ENCODE results near the gene PDE6A. TPM values are rescaled to one million over a fixed set of nuclear protein-coding genes. Genes with fewer than 3 reads are reported as not detected.

The PDE6A gene
- total and polyA plus RNA-seq, 9 of the 15 experiments (the other 6 are each of a cell fraction or from before 2014, with no cell fraction given): 0.01 to 0.04 (median 0.01) TPM; not detected in 6

DNA sequence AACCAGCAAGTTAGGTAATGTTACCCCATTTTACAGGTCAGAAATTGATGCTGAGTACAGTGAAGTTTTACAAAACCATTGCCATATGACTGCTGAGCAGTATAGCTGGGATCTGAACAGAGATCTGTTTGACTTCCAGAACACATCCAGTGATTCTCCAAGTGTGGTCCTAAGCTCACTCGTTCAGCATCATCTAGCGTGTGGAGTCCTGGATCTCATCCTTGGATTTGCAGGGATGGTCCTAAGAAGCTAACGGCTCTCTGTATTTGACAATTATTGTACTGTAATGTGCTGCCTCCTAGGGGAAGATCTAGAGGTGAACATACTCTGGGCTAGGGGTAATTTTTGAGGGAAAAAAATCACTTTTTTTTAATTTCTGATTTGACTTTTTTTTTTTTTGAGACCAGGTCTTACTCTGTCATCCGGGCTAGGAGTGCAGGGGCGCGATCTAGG is 17.4 kb upstream of the PDE6A start (continued):
- TF ChIP-seq, protein P1, sequence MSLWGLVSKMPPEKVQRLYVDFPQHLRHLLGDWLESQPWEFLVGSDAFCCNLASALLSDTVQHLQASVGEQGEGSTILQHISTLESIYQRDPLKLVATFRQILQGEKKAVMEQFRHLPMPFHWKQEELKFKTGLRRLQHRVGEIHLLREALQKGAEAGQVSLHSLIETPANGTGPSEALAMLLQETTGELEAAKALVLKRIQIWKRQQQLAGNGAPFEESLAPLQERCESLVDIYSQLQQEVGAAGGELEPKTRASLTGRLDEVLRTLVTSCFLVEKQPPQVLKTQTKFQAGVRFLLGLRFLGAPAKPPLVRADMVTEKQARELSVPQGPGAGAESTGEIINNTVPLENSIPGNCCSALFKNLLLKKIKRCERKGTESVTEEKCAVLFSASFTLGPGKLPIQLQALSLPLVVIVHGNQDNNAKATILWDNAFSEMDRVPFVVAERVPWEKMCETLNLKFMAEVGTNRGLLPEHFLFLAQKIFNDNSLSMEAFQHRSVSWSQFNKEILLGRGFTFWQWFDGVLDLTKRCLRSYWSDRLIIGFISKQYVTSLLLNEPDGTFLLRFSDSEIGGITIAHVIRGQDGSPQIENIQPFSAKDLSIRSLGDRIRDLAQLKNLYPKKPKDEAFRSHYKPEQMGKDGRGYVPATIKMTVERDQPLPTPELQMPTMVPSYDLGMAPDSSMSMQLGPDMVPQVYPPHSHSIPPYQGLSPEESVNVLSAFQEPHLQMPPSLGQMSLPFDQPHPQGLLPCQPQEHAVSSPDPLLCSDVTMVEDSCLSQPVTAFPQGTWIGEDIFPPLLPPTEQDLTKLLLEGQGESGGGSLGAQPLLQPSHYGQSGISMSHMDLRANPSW (CRISPR knock-in tag; IDR thresholded peaks at IDR 0.05): no peak
- TF ChIP-seq ZNF121 (CRISPR knock-in tag; conservative IDR thresholded peaks at IDR 0.05) (no peak), RAD21 (CRISPR knock-in tag; conservative IDR thresholded peaks at IDR 0.05 in 1 of 2, IDR thresholded peaks at IDR 0.05 in 1 of 2) (peak; percentile 70 to 79), PTTG1 (tag; IDR thresholded peaks at IDR 0.05; ENCODE audit: low read depth) (no peak), ZNF408 (CRISPR knock-in tag; IDR thresholded peaks at IDR 0.05; ENCODE audit: low read depth) (no peak), SMC3 (conservative IDR thresholded peaks at IDR 0.05; ENCODE audit: insufficient read depth, low read depth, low read length) (peak; percentile 45; the same call in 1 of the 2 replicates), RBM14 (IDR thresholded peaks at IDR 0.05; ENCODE audit: borderline replicate concordance, insufficient read depth, low read depth, low read length) (no peak), TEAD4 (IDR thresholded peaks at IDR 0.05; ENCODE audit: low read length) (no peak), TEAD4 (CRISPR knock-in tag; IDR thresholded peaks at IDR 0.05; ENCODE audit: borderline replicate concordance) (no peak), ARID2 (IDR thresholded peaks at IDR 0.05) (peak; percentile 38; the same call in 1 of the 2 replicates)
- TF ChIP-seq, protein P2, sequence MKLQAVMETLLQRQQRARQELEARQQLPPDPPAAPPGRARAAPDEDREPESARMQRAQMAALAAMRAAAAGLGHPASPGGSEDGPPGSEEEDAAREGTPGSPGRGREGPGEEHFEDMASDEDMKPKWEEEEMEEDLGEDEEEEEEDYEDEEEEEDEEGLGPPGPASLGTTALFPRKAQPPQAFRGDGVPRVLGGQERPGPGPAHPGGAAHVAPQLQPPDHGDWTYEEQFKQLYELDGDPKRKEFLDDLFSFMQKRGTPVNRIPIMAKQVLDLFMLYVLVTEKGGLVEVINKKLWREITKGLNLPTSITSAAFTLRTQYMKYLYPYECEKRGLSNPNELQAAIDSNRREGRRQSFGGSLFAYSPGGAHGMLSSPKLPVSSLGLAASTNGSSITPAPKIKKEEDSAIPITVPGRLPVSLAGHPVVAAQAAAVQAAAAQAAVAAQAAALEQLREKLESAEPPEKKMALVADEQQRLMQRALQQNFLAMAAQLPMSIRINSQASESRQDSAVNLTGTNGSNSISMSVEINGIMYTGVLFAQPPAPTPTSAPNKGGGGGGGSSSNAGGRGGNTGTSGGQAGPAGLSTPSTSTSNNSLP (IDR thresholded peaks at IDR 0.05; ENCODE audit: borderline replicate concordance, low read depth, low read length): no peak
- TF ChIP-seq, protein P3, sequence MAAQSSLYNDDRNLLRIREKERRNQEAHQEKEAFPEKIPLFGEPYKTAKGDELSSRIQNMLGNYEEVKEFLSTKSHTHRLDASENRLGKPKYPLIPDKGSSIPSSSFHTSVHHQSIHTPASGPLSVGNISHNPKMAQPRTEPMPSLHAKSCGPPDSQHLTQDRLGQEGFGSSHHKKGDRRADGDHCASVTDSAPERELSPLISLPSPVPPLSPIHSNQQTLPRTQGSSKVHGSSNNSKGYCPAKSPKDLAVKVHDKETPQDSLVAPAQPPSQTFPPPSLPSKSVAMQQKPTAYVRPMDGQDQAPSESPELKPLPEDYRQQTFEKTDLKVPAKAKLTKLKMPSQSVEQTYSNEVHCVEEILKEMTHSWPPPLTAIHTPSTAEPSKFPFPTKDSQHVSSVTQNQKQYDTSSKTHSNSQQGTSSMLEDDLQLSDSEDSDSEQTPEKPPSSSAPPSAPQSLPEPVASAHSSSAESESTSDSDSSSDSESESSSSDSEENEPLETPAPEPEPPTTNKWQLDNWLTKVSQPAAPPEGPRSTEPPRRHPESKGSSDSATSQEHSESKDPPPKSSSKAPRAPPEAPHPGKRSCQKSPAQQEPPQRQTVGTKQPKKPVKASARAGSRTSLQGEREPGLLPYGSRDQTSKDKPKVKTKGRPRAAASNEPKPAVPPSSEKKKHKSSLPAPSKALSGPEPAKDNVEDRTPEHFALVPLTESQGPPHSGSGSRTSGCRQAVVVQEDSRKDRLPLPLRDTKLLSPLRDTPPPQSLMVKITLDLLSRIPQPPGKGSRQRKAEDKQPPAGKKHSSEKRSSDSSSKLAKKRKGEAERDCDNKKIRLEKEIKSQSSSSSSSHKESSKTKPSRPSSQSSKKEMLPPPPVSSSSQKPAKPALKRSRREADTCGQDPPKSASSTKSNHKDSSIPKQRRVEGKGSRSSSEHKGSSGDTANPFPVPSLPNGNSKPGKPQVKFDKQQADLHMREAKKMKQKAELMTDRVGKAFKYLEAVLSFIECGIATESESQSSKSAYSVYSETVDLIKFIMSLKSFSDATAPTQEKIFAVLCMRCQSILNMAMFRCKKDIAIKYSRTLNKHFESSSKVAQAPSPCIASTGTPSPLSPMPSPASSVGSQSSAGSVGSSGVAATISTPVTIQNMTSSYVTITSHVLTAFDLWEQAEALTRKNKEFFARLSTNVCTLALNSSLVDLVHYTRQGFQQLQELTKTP (IDR thresholded peaks at IDR 0.05; ENCODE audit: low read depth in 1 of 2, partially characterized antibody in 2 of 2): no peak
